Osteoblast (primary cell): ENCODE measurements around the gene AUTS2. TPM values are rescaled to one million over a fixed set of nuclear protein-coding genes. Genes with fewer than 3 reads are reported as not detected.

Experiments
- DNase-seq: peaks from one replicate; pipeline ENCODE4 v3.0.0; 2011; ENCODE audit warnings: low spot score, mixed read lengths; ENCODE audit not compliant: insufficient read length; ENCODE audit errors: missing footprints
- H2AFZ ChIP-seq: 2 replicates; pipeline ENCODE4 v1.6.0; 2011; ENCODE audit warnings: mild to moderate bottlenecking, low read length
- H3K27ac ChIP-seq: 2 replicates; pipeline ENCODE4 v1.5.1; 2011; ENCODE audit warnings: mild to moderate bottlenecking, low read depth, low read length, moderate library complexity
- H3K27me3 ChIP-seq: 2 replicates; pipeline ENCODE4 v1.6.0; 2012; ENCODE audit warnings: mild to moderate bottlenecking, control low read depth, inconsistent platforms, low read length, moderate library complexity; ENCODE audit not compliant: insufficient read depth
- H3K36me3 ChIP-seq: 2 replicates; pipeline ENCODE4 v1.5.1; 2011; ENCODE audit warnings: mild to moderate bottlenecking, low read length, control low read depth, moderate library complexity; ENCODE audit not compliant: insufficient read depth
- H3K4me1 ChIP-seq: 2 replicates; pipeline ENCODE4 v1.5.1; 2011; ENCODE audit warnings: mild to moderate bottlenecking, low read length, control low read depth, moderate library complexity; ENCODE audit not compliant: insufficient read depth
- H3K4me2 ChIP-seq: 2 replicates; pipeline ENCODE4 v1.6.0; 2011; ENCODE audit warnings: mild to moderate bottlenecking, low read length; ENCODE audit not compliant: insufficient read depth
- H3K4me3 ChIP-seq: fragments of 200-600 bp; sonication (generic); 3 replicates; pipeline ENCODE4 v1.5.1; 2012; ENCODE audit warnings: mild to moderate bottlenecking, low read length, inconsistent platforms; ENCODE audit not compliant: insufficient read depth
- H3K79me2 ChIP-seq: 2 replicates; pipeline ENCODE4 v1.6.0; 2012; ENCODE audit warnings: mild to moderate bottlenecking, low read length, control low read depth, inconsistent platforms; ENCODE audit not compliant: insufficient read depth
- H3K9me3 ChIP-seq: 2 replicates; pipeline ENCODE4 v1.5.1; 2011; ENCODE audit warnings: low read depth, low read length, control low read depth
- H4K20me1 ChIP-seq: 2 replicates; pipeline ENCODE4 v1.6.0; 2012; ENCODE audit warnings: mild to moderate bottlenecking, low read length, control low read depth; ENCODE audit not compliant: insufficient read depth
- CTCF ChIP-seq: IDR thresholded peaks from 2 replicates; pipeline ENCODE4 v1.5.1; 2011; ENCODE audit warnings: mild to moderate bottlenecking, low read depth, low read length, moderate library complexity; ENCODE audit errors: extremely low read depth
- total RNA-seq: library from RNA; depleted of rRNA; stranded (reverse); fragments of >200 nt; gene quantifications from 2 replicates; pipeline ENCODE4 v1.2.3, GENCODE V29; 2012

The AUTS2 gene
- total RNA-seq, 1 donor = 15.2 TPM

- H3K4me3 ChIP-seq = no peak overlapping the region
- no peak overlapping the region for H3K27ac ChIP-seq
- DNase-seq = no peak
- H4K20me1 ChIP-seq = no peaks in the 10 kb centered on the region
- no peaks in the 10 kb centered on the region for H3K36me3 ChIP-seq
- no peak overlapping the region for H3K4me2 ChIP-seq
- H3K79me2 ChIP-seq = no peaks in the 10 kb centered on the region
- H2AFZ ChIP-seq = no peak overlapping the region
- H3K4me1 ChIP-seq = no peaks in the 10 kb centered on the region
- TF ChIP-seq CTCF = no peak
- no peaks in the 10 kb centered on the region for H3K9me3 ChIP-seq
- no peaks in the 10 kb centered on the region for H3K27me3 ChIP-seq
Observed at GRCh38 chr7:69791739-69792138, 193.5 kb downstream of the AUTS2 start.

GRCh38 chr7:69795932-69796331 lies 197.7 kb downstream of the AUTS2 start:
- Histone ChIP-seq H3K9me3 (no peaks in the 10 kb centered on the region), H4K20me1 (no peaks in the 10 kb centered on the region), H3K4me3 (no peak overlapping the region), H3K4me1 (peaks cover 7% of the 10 kb centered on the region), H3K36me3 (no peaks in the 10 kb centered on the region), H3K4me2 (no peak overlapping the region), H2AFZ (no peak overlapping the region), H3K27me3 (no peaks in the 10 kb centered on the region), H3K79me2 (no peaks in the 10 kb centered on the region), H3K27ac (no peak overlapping the region)
- TF ChIP-seq CTCF = no peak
- DNase-seq = no peak

GRCh38 chr7:69796416-69796815 lies 198.1 kb downstream of the AUTS2 start:
- TF ChIP-seq CTCF = no peak
- Histone ChIP-seq H4K20me1 (no peaks in the 10 kb centered on the region), H3K4me3 (no peak overlapping the region), H3K4me1 (peaks cover 7% of the 10 kb centered on the region), H2AFZ (no peak overlapping the region), H3K79me2 (no peaks in the 10 kb centered on the region), H3K27me3 (no peaks in the 10 kb centered on the region), H3K4me2 (no peak overlapping the region), H3K27ac (no peak overlapping the region), H3K36me3 (no peaks in the 10 kb centered on the region), H3K9me3 (no peaks in the 10 kb centered on the region)
- DNase-seq = no peak

GRCh38 chr7:69799048-69799697 lies 200.9 kb downstream of the AUTS2 start:
- Histone ChIP-seq H3K4me2 (no peak overlapping the region), H3K4me3 (no peak overlapping the region), H3K27me3 (no peaks in the 10 kb centered on the region), H3K36me3 (no peaks in the 10 kb centered on the region), H3K27ac (no peak overlapping the region), H3K4me1 (peaks cover 7% of the 10 kb centered on the region), H3K9me3 (no peaks in the 10 kb centered on the region), H2AFZ (no peak overlapping the region), H3K79me2 (no peaks in the 10 kb centered on the region), H4K20me1 (no peaks in the 10 kb centered on the region)
- no peak for DNase-seq
- no peak for TF ChIP-seq CTCF
